ENCODE data around the gene N4BP2L1. TPM values are rescaled to one million over a fixed set of nuclear protein-coding genes. Genes with fewer than 3 reads are reported as not detected.

N4BP2L1 gene
- total RNA-seq, 1 experiment from 2014 or later, result 1.1 TPM

- Histone ChIP-seq H2AFZ (ENCODE audit: low read depth, low read length, poor library complexity, severe bottlenecking) (no peak overlapping the region), H3K4me3 (replicated peaks in 1 of 2; ENCODE audit: low read depth in 1 of 2, low read length in 2 of 2) (no peak overlapping the region), H3K9me2 (ENCODE audit: insufficient read depth) (no peaks in the 10 kb centered on the region), H3K9me3 (ENCODE audit: control insufficient read depth in 1 of 2, insufficient read depth in 1 of 2, low read depth in 1 of 2, low read length in 2 of 2) (no peaks in the 10 kb centered on the region), H3K4me1 (ENCODE audit: control insufficient read depth in 1 of 2, insufficient read depth in 2 of 2, low read length in 2 of 2) (no peaks in the 10 kb centered on the region), H3K27ac (ENCODE audit: low read depth, low read length) (no peak overlapping the region), H3K9ac (ENCODE audit: low read length) (no peak overlapping the region), H3K27me3 (ENCODE audit: insufficient read depth, low read length) (no peaks in the 10 kb centered on the region), H3K79me2 (ENCODE audit: insufficient read depth, low read length) (no peaks in the 10 kb centered on the region), H3K4me2 (ENCODE audit: low read length) (no peak overlapping the region), H3K36me3 (ENCODE audit: control insufficient read depth in 1 of 2, insufficient read depth in 2 of 2, low read length in 2 of 2) (no peaks in the 10 kb centered on the region), H4K20me1 (ENCODE audit: insufficient read depth) (no peaks in the 10 kb centered on the region)
- POLR2A ChIA-PET, result no interaction called here
- BruUV-seq (replicated peaks), result no TSS peak
- CTCF ChIA-PET, result no interaction called here
- DNase-seq (ENCODE audit: low read depth, low spot score) (no peak), ATAC-seq (no peak)
- intact Hi-C loops (cut with micrococcal nuclease), result no loop called here
- TF ChIP-seq ATF3 (IDR thresholded peaks at IDR 0.05) (no peak), ZNF274 (IDR thresholded peaks at IDR 0.05; ENCODE audit: low read depth, low read length) (no peak), CTCF (IDR thresholded peaks at IDR 0.05 in 2 of 3, conservative IDR thresholded peaks at IDR 0.05 in 1 of 3; ENCODE audit: borderline replicate concordance in 1 of 3, insufficient read depth in 1 of 3, low read depth in 2 of 3, low read length in 2 of 3) (no peak), EZH2 (IDR thresholded peaks at IDR 0.05) (no peak), SP1 (IDR thresholded peaks at IDR 0.05; ENCODE audit: low read depth) (no peak), RAD21 (IDR thresholded peaks at IDR 0.05; ENCODE audit: low read depth) (no peak), CBX3 (IDR thresholded peaks at IDR 0.05; ENCODE audit: low read depth) (no peak), TCF7L2 (IDR thresholded peaks at IDR 0.05; ENCODE audit: borderline replicate concordance, extremely low read depth, insufficient read depth, insufficient read length) (no peak), YY1 (IDR thresholded peaks at IDR 0.05; ENCODE audit: extremely low read depth, insufficient replicate concordance, low read depth, low read length) (no peak), JUND (IDR thresholded peaks at IDR 0.05) (no peak), POLR2A (IDR thresholded peaks at IDR 0.05; ENCODE audit: borderline replicate concordance, extremely low read depth, insufficient read depth, insufficient read length) (no peak), CEBPB (IDR thresholded peaks at IDR 0.05; ENCODE audit: low read depth) (no peak), EGR1 (IDR thresholded peaks at IDR 0.05; ENCODE audit: low read depth) (no peak), EZH2phosphoT487 (IDR thresholded peaks at IDR 0.05; ENCODE audit: borderline replicate concordance) (no peak), SIN3A (IDR thresholded peaks at IDR 0.05; ENCODE audit: low read depth) (no peak), SRF (IDR thresholded peaks at IDR 0.05; ENCODE audit: low read depth) (no peak), FOSL1 (IDR thresholded peaks at IDR 0.05; ENCODE audit: low read depth) (no peak), POLR2AphosphoS5 (IDR thresholded peaks at IDR 0.05; ENCODE audit: low read depth, low read length) (no peak)
- TF ChIP-seq, protein P1, sequence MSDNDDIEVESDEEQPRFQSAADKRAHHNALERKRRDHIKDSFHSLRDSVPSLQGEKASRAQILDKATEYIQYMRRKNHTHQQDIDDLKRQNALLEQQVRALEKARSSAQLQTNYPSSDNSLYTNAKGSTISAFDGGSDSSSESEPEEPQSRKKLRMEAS (IDR thresholded peaks at IDR 0.05), result no peak
- TF ChIP-seq, protein P2, sequence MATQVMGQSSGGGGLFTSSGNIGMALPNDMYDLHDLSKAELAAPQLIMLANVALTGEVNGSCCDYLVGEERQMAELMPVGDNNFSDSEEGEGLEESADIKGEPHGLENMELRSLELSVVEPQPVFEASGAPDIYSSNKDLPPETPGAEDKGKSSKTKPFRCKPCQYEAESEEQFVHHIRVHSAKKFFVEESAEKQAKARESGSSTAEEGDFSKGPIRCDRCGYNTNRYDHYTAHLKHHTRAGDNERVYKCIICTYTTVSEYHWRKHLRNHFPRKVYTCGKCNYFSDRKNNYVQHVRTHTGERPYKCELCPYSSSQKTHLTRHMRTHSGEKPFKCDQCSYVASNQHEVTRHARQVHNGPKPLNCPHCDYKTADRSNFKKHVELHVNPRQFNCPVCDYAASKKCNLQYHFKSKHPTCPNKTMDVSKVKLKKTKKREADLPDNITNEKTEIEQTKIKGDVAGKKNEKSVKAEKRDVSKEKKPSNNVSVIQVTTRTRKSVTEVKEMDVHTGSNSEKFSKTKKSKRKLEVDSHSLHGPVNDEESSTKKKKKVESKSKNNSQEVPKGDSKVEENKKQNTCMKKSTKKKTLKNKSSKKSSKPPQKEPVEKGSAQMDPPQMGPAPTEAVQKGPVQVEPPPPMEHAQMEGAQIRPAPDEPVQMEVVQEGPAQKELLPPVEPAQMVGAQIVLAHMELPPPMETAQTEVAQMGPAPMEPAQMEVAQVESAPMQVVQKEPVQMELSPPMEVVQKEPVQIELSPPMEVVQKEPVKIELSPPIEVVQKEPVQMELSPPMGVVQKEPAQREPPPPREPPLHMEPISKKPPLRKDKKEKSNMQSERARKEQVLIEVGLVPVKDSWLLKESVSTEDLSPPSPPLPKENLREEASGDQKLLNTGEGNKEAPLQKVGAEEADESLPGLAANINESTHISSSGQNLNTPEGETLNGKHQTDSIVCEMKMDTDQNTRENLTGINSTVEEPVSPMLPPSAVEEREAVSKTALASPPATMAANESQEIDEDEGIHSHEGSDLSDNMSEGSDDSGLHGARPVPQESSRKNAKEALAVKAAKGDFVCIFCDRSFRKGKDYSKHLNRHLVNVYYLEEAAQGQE (IDR thresholded peaks at IDR 0.05; ENCODE audit: low read depth), result no peak
- RAD21 ChIA-PET (ENCODE audit: low non-redundant PET in 1 of 2, low total read pairs in 2 of 2, uncharacterized antibody in 2 of 2, unreplicated experiment in 2 of 2), result no interaction called here
Measured at GRCh38 chr13:32409561-32410421, 18.1 kb downstream of the N4BP2L1 start.

All from HCT116 (cell line).